HUES6 (cell line): ENCODE results near the gene MAD1L1.

ENCODE experiments used
- H3K27ac ChIP-seq: 2 replicates; pipeline ENCODE4 v1.7.0; 2013; ENCODE audit warnings: low read depth, mild to moderate bottlenecking, low read length, inconsistent platforms
- H3K27me3 ChIP-seq: 2 replicates; pipeline ENCODE4 v1.6.1; 2013; ENCODE audit warnings: low read length; ENCODE audit not compliant: control insufficient read depth, insufficient read depth
- H3K36me3 ChIP-seq: 2 replicates; pipeline ENCODE4 v1.6.1; 2013; ENCODE audit warnings: low read length; ENCODE audit not compliant: control insufficient read depth, insufficient read depth
- H3K4me1 ChIP-seq: 2 replicates; pipeline ENCODE4 v1.6.1; 2013; ENCODE audit warnings: low read length; ENCODE audit not compliant: control insufficient read depth, insufficient read depth
- H3K4me3 ChIP-seq: 2 replicates; pipeline ENCODE4 v1.5.1; 2013; ENCODE audit warnings: low read depth, low read length
- H3K9ac ChIP-seq: one replicate; pipeline ENCODE4 v1.6.1; 2013; ENCODE audit warnings: mild to moderate bottlenecking, low read length
- H3K9me3 ChIP-seq: 2 replicates; pipeline ENCODE4 v1.6.1; 2013; ENCODE audit warnings: low read depth, low read length; ENCODE audit not compliant: control insufficient read depth, insufficient read depth

Gene MAD1L1

DNA sequence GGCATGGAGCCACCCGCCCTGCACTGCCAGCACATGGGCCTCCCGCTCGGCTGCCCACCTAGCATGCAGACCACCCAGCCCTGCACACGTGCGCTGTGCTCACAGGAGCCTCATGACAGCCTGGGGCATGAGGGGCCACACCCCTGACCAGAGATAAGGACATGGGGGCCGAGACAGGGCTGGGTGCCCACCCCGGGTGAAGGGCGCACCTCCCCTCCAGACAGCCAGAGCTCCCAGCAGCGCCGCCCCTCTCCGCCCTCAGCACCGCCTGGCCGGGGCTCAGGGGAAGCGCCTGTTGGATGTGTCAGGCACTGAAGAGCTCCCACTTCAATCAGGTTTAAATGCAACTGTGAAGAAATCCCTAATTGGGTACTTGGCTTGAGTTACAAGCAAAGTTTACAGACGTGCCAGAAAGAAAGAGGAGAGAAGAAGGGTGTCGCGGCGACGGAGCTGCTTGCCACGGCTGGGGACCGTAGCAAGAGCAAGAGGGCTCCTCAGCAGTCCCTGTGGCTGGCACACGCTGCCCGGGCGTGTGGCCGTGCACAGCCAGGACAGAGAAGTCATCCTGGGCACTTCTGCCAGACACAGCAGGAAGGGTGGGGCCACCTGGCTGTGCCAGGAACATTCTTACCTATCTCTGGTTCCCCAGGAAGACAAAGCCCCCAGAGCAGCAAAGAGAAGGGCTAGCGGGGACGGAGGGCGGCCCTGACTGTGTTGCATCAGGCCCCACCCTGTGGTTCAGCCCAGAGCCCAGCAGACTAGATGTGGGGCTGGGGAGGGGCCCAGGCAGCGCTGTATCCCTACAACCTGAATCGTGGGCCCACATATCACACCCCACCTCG lies 315.3 kb downstream of the MAD1L1 start:
- Histone ChIP-seq H3K27me3 (no peaks in the 10 kb centered on the region), H3K36me3 (no peaks in the 10 kb centered on the region), H3K4me3 (no peak overlapping the region), H3K9ac (no peak overlapping the region), H3K4me1 (peaks cover 15% of the 10 kb centered on the region; the same call in 1 of the 2 replicates), H3K27ac (no peak overlapping the region), H3K9me3 (no peaks in the 10 kb centered on the region)

DNA sequence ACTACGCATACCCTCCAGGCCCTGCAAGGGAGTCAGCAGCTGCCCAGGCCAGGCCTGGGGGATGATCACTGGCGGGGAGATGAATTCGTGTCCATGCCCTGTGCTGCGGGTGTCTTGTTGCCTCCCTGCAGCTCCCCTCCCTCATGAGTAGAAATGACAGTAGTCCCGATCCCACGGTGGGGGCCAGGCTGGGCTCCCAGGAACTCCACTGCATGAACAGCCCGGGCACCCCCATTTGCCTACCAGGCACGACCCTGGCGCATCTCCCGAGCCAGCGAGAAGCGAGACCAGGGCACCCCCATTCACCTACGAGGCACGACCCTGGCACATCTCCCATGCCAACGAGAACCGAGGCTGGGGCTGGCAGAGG lies 316.2 kb downstream of the MAD1L1 start:
- Histone ChIP-seq H3K4me3 (no peak overlapping the region), H3K4me1 (peaks cover 15% of the 10 kb centered on the region; the same call in 1 of the 2 replicates), H3K36me3 (no peaks in the 10 kb centered on the region), H3K27me3 (no peaks in the 10 kb centered on the region), H3K9ac (no peak overlapping the region), H3K9me3 (no peaks in the 10 kb centered on the region), H3K27ac (no peak overlapping the region)

DNA sequence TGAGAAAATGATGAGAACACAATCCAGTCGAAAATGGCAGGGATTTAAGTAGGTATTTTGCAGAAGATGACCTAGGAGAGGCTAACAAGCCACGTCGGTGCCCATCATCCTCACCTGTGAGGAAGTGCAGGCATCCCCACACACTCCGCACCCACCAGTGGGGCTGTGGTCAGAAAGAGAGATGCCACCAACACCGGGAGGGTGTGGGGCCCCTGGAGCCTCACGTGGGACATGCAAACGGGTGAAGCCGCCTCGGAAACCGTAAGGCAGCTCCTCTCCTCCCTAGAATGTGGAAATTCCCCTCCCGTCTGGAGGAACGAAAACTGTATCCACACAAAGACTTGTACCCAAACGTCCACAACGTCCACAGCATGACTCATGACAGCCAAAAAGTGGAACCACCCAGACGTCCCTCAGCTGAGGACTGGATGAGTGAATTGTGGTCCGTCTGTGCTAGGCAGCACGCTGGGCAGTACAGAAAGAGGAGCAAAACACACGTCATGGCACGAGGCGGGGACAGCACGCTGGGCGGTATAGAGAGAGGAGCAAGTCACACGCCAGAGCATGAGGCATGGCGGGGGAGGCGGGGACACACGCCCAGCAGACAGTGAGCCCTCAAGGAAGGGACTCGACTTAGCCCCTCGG lies 316.7 kb downstream of the MAD1L1 start:
- Histone ChIP-seq H3K9me3 (no peaks in the 10 kb centered on the region), H3K27ac (no peak overlapping the region), H3K4me3 (no peak overlapping the region), H3K27me3 (no peaks in the 10 kb centered on the region), H3K9ac (no peak overlapping the region), H3K4me1 (peaks cover 15% of the 10 kb centered on the region; the same call in 1 of the 2 replicates), H3K36me3 (no peaks in the 10 kb centered on the region)

DNA sequence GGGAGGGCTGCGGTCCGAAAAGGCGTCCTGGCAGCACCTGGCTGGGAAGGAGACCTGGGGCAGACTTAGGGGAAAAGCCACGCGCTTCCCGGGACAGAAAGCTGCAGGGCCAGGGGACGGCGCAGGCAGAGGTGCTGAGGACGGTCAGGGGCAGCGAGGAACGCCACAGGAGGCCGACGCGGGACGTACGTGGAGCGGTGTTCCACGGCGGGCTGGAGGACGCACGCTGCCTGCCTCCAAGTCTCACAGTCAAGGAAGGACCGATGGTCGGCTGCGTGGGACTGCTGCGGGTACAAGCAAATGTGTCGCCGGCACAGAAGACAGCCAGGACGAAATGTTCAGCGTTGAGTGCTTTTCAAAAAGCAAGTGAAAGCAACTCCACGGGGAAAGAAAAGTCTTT lies 317.4 kb downstream of the MAD1L1 start:
- H3K9me3 ChIP-seq, result no peaks in the 10 kb centered on the region
- no peak overlapping the region for H3K27ac ChIP-seq
- H3K27me3 ChIP-seq, result no peaks in the 10 kb centered on the region
- H3K4me1 ChIP-seq, result peaks cover 15% of the 10 kb centered on the region; the same call in 1 of the 2 replicates
- no peak overlapping the region for H3K9ac ChIP-seq
- H3K4me3 ChIP-seq, result no peak overlapping the region
- no peaks in the 10 kb centered on the region for H3K36me3 ChIP-seq

DNA sequence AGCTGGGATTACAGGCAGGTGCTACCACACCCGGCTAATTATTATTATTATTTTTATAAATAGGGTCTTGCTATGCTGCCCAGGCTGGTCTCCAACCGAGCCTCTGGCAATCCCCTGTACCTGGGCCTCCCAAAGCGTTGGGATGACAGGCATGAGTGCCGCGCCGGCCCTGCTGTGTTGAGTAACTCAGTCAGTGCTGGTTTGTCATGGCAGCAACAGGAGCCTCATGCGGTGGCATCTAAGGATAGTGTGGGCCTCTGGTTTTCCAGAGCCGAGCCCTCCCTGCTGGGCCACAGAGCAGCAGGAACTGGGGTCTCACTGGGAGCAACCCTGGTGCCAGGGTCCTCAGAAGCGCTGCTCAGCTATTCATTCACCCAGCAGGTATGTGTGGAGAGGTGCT lies 318.0 kb downstream of the MAD1L1 start:
- Histone ChIP-seq H3K4me3 (no peak overlapping the region), H3K9ac (no peak overlapping the region), H3K27me3 (no peaks in the 10 kb centered on the region), H3K27ac (no peak overlapping the region), H3K9me3 (no peaks in the 10 kb centered on the region), H3K4me1 (peaks cover 15% of the 10 kb centered on the region; the same call in 1 of the 2 replicates), H3K36me3 (no peaks in the 10 kb centered on the region)

DNA sequence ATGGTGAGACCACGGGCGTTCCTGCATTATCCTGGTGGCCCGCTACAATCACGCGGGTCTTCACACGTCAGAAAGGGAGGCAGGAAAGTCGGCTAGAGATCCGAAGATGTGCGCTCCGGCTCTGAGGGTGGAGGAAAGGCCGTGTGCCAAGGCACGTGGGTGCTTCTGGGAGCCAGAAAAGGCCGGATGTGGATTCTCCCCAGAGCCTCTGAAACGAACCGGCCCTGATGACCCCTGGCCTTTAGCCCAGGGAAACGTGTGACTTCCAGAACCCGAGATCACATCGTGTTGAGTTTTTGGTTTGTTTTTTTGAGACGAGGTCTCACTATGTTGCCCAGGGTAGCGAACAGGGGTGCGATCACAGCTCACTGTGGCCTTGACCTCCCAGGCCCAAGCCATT lies 318.4 kb downstream of the MAD1L1 start:
- no peaks in the 10 kb centered on the region for H3K36me3 ChIP-seq
- no peak overlapping the region for H3K4me3 ChIP-seq
- H3K27ac ChIP-seq, result no peak overlapping the region
- H3K9ac ChIP-seq, result no peak overlapping the region
- H3K27me3 ChIP-seq, result no peaks in the 10 kb centered on the region
- H3K4me1 ChIP-seq, result peaks cover 15% of the 10 kb centered on the region; the same call in 1 of the 2 replicates
- no peaks in the 10 kb centered on the region for H3K9me3 ChIP-seq

DNA sequence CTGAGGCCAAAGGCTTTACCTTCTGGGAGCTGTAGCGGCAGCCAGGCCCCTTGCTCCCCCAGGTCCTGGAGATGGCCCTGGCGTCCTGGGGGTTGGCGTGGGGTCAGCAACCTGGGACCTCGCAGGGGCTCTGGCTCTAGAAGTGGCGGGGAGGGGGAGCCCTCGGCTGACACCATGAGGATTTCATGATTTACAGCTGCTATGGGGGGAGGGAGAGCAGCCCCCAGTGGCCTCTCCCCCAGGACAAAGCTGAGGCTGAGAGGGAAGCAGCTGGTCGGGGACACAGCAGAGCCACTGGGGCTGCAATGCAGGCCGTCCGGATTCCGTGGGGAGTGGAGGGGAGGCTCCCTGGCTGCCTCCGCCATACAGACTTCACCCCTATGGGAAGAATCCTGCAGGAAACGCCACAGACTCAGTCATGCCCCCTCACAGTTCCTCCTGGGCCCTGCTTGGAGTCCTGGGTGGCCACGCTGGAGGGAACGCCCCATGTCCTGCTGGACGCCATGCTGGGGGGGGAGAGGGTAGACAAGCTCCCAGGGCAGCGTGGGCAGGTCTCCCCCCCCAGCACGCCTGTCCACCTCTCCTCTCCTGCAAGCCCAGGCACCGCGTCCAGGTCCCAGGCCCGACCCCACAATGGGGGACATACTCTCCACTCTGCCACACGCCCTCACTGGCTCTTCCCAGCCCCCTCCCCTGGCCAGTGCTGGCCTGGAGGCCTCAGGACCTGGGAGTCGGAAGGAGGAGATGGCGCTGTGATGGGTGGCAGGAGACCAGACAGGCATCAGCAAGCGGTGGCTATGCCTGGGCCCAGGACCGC lies 319.1 kb downstream of the MAD1L1 start:
- no peaks in the 10 kb centered on the region for H3K36me3 ChIP-seq
- no peaks in the 10 kb centered on the region for H3K27me3 ChIP-seq
- no peaks in the 10 kb centered on the region for H3K9me3 ChIP-seq
- no peak overlapping the region for H3K27ac ChIP-seq
- H3K9ac ChIP-seq, result no peak overlapping the region
- peaks cover 15% of the 10 kb centered on the region; the same call in 1 of the 2 replicates for H3K4me1 ChIP-seq
- no peak overlapping the region for H3K4me3 ChIP-seq

DNA sequence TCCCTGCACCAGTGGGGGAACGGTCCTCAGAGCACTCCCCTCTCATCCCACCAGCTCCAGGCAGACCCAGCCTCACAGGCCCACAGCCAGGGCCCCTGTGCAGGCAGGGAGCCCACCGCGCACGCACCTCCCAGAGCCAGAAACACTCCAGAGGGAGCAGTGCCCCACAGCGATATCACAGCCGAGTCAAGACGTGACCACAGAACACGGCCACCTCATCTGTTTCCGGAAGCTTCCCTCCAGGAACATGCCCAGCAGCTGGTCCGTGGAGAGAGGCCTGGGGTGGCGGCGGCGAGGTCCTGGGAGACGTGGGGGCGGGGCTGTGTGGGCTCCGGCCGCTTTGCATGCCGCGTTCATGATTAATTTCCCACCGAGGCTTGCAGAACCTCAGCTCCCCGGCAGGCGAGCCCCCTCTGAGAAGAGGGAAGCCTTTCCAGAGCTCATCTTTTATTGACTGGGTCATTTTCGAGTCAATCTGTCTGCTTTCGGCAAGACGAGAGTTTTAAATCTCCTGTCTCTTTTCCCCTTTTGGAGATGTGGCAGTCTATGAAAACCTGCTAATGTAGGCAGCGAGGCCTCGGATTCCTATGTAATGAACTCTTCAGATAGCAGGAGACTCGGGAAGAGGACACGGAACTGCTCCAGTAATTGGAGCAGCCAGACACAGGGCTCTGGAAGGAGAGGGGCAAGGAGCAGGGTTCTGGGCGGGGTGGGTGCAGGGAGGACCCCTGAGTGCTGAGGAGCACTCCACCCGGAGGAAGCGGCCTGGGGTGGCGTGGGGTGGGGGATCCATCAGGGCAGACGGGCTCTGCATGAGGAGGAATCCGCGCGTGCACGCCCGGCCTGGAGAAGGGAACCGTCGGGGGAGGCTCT lies 319.9 kb downstream of the MAD1L1 start:
- H3K9ac ChIP-seq, result no peak overlapping the region
- no peaks in the 10 kb centered on the region for H3K27me3 ChIP-seq
- no peak overlapping the region; the same call in 1 of the 2 replicates for H3K27ac ChIP-seq
- H3K9me3 ChIP-seq, result no peaks in the 10 kb centered on the region
- H3K4me1 ChIP-seq, result peaks cover 15% of the 10 kb centered on the region; the same call in 1 of the 2 replicates
- no peaks in the 10 kb centered on the region for H3K36me3 ChIP-seq
- H3K4me3 ChIP-seq, result no peak overlapping the region

DNA sequence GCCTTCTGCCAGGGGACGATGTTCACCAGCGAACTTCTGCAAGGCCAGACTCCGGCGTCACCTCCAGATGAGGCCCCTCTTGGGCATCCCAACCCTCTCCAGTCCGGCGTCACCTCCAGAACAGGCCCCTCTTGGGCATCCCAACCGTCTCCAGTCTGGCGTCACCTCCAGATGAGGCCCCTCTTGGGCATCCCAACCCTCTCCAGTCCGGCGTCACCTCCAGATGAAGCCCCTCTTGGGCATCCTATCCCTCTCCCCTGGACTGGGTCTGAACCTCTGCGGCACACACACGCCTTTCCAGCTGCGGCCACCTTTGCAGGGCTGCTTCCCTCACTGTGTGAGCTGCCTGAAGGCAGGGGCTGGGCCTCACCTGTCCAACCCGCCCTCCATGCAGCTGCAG lies 321.2 kb downstream of the MAD1L1 start:
- Histone ChIP-seq H3K9me3 (no peaks in the 10 kb centered on the region), H3K4me1 (peaks cover 15% of the 10 kb centered on the region; the same call in 1 of the 2 replicates), H3K9ac (no peak overlapping the region), H3K27me3 (no peaks in the 10 kb centered on the region), H3K4me3 (no peak overlapping the region), H3K27ac (no peak overlapping the region), H3K36me3 (no peaks in the 10 kb centered on the region)

DNA sequence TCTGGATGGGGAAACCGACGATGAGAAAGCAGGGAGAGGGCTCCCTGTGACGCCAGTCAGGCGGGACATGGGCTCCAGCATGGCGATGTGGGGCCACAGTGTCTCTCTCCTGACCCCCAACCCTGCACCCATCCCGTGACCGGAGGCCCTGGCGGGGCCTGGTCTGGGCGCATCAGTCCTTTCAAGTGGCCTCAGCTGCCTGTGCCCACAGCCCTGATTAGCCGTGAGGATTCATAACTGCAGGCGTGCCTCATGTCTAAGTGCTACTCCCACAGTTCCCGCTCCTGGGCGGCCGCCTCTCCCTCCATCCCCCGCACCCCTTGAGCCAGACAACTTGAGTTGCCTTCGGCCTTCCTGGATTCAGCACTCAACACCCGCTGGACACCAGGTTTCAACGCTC lies 321.9 kb downstream of the MAD1L1 start:
- Histone ChIP-seq H3K36me3 (no peaks in the 10 kb centered on the region), H3K27me3 (no peaks in the 10 kb centered on the region), H3K9ac (no peak overlapping the region), H3K9me3 (no peaks in the 10 kb centered on the region), H3K4me3 (no peak overlapping the region), H3K4me1 (peaks cover 15% of the 10 kb centered on the region; the same call in 1 of the 2 replicates), H3K27ac (no peak overlapping the region)
